DOHH2 (cell line): ENCODE measurements around the gene PRSS48.

Source experiments
- EZH2phosphoT487 ChIP-seq: fragments of 200-600 bp; sonication (generic); IDR thresholded peaks from 2 replicates; pipeline ENCODE4 v1.6.1; 2017; ENCODE audit warnings: borderline replicate concordance, mild to moderate bottlenecking, antibody characterized with exemption, low read length, moderate library complexity, mixed read lengths
- TF ChIP-seq, protein P1 (sequence below): fragments of 200-600 bp; sonication (generic); IDR thresholded peaks from one replicate; pipeline ENCODE4 v1.5.1; 2014; ENCODE audit warnings: antibody characterized with exemption, mild to moderate bottlenecking, low read depth, low read length; ENCODE audit not compliant: poor library complexity, severe bottlenecking

DNA sequence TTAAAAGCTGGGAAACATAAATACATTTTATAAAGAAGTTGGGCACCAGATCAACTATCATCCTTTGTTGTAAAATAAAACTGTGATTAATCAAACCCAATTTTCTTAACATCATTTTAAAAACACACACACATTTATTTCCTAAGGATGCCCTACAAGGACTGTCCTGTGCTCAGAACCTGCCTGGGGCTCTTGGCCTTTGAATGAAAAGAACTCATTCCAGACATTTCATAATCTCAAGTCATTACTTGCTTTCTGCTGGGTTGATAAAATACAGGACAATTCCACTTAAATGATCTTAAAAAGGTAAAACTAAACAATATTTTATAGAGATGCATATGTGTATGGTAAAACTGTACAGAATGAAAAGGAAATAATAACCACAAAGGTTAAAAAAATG, 45.6 kb downstream of the PRSS48 start:
- TF ChIP-seq, protein P1, sequence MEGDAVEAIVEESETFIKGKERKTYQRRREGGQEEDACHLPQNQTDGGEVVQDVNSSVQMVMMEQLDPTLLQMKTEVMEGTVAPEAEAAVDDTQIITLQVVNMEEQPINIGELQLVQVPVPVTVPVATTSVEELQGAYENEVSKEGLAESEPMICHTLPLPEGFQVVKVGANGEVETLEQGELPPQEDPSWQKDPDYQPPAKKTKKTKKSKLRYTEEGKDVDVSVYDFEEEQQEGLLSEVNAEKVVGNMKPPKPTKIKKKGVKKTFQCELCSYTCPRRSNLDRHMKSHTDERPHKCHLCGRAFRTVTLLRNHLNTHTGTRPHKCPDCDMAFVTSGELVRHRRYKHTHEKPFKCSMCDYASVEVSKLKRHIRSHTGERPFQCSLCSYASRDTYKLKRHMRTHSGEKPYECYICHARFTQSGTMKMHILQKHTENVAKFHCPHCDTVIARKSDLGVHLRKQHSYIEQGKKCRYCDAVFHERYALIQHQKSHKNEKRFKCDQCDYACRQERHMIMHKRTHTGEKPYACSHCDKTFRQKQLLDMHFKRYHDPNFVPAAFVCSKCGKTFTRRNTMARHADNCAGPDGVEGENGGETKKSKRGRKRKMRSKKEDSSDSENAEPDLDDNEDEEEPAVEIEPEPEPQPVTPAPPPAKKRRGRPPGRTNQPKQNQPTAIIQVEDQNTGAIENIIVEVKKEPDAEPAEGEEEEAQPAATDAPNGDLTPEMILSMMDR, result no peak
- no peak for TF ChIP-seq EZH2phosphoT487
